ENCODE measurements around the gene RBMS1. TPM values are rescaled to one million over a fixed set of nuclear protein-coding genes. Genes with fewer than 3 reads are reported as not detected.

RBMS1 gene
- polyA plus RNA-seq, 1 experiment, result 107 TPM

DNA sequence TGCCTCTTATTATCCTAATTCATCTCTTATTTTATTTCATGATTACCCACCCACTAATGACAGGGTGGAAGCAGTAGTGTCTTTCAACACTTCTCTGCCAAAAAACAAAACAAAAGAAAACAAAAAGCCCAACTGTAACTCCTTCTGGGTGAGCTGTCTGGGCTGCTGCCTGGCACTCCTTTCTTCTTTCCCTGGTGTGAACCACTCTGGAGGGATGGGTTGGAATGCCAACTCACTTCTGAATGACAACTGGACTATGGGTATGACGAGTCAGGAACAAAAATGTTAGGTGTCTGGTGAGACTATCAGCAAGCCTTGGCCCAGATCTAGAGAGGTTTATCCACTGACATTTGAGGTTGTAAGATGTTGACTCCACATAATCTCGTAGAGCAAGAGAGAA is 205.3 kb downstream of the RBMS1 start:
- ChIA-PET POLR2A (no interaction called here), CTCF (interaction anchor here (1.7 kb wide), 1 partner anchor 37 kb away, joined by 5 read pairs; no protein-coding TSS in a partner anchor)
- Histone ChIP-seq H3K27me3 (ENCODE audit: control insufficient read depth, insufficient read depth, low read length) (no peaks in the 10 kb centered on the region), H3K27ac (ENCODE audit: low read depth, low read length) (no peak overlapping the region), H3K9me3 (ENCODE audit: control insufficient read depth, insufficient read depth, low read length) (no peaks in the 10 kb centered on the region), H3K4me3 (ENCODE audit: low read depth, low read length) (no peak overlapping the region)
- no peak for DNase-seq (ENCODE audit: low read depth, low spot score)
- TF ChIP-seq CTCF (IDR thresholded peaks at IDR 0.05; ENCODE audit: low read depth, low read length), result no peak

GRCh38 chr2:160287476-160287875 is 206.1 kb downstream of the RBMS1 start:
- no peak for DNase-seq (ENCODE audit: low read depth, low spot score)
- Histone ChIP-seq H3K4me3 (ENCODE audit: low read depth, low read length) (no peak overlapping the region), H3K27ac (ENCODE audit: low read depth, low read length) (no peak overlapping the region), H3K9me3 (ENCODE audit: control insufficient read depth, insufficient read depth, low read length) (no peaks in the 10 kb centered on the region), H3K27me3 (ENCODE audit: control insufficient read depth, insufficient read depth, low read length) (no peaks in the 10 kb centered on the region)
- ChIA-PET CTCF (no interaction called here), POLR2A (no interaction called here)
- 0 out of 2 replicates have a peak, but pooled peaks have one; percentile 5 for TF ChIP-seq CTCF (IDR thresholded peaks at IDR 0.05; ENCODE audit: low read depth, low read length)

GRCh38 chr2:160286551-160286950 is 207.1 kb downstream of the RBMS1 start:
- POLR2A ChIA-PET, result no interaction called here
- Histone ChIP-seq H3K27me3 (ENCODE audit: control insufficient read depth, insufficient read depth, low read length) (no peaks in the 10 kb centered on the region), H3K9me3 (ENCODE audit: control insufficient read depth, insufficient read depth, low read length) (no peaks in the 10 kb centered on the region), H3K27ac (ENCODE audit: low read depth, low read length) (no peak overlapping the region), H3K4me3 (ENCODE audit: low read depth, low read length) (no peak overlapping the region)
- no peak for TF ChIP-seq CTCF (IDR thresholded peaks at IDR 0.05; ENCODE audit: low read depth, low read length)
- DNase-seq (ENCODE audit: low read depth, low spot score), result no peak
- CTCF ChIA-PET, result interaction anchor here (0.6 to 0.7 kb wide), 2 partner anchors 192 to 367 kb away, joined by 3 read pairs; no protein-coding TSS in a partner anchor

DNA sequence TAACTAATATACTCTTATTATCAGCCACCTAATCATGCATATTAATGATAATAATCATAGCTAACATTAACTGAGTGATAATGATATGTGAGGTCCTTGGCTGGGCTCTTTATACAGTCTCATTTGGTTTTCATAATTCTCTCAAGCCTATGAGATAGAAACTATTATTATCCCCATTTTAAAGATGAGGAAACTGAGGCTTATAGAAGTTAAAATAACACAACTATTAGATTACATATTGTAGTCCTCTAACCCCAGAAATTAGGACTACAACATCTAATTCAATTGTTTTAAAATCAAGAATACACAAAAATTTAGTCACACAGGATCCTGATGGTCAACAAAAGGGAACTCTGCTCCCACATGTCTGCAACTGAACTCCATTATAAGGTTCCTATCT is 209.9 kb downstream of the RBMS1 start:
- Histone ChIP-seq H3K9me3 (ENCODE audit: control insufficient read depth, insufficient read depth, low read length) (no peaks in the 10 kb centered on the region), H3K27ac (ENCODE audit: low read depth, low read length) (no peak overlapping the region), H3K4me3 (ENCODE audit: low read depth, low read length) (no peak overlapping the region), H3K27me3 (ENCODE audit: control insufficient read depth, insufficient read depth, low read length) (no peaks in the 10 kb centered on the region)
- TF ChIP-seq CTCF (IDR thresholded peaks at IDR 0.05; ENCODE audit: low read depth, low read length), result no peak
- no peak for DNase-seq (ENCODE audit: low read depth, low spot score)
- CTCF ChIA-PET, result interaction anchor here (1.0 kb wide), 1 partner anchor 174 kb away, joined by 5 read pairs; no protein-coding TSS in a partner anchor
- POLR2A ChIA-PET, result no interaction called here

DNA sequence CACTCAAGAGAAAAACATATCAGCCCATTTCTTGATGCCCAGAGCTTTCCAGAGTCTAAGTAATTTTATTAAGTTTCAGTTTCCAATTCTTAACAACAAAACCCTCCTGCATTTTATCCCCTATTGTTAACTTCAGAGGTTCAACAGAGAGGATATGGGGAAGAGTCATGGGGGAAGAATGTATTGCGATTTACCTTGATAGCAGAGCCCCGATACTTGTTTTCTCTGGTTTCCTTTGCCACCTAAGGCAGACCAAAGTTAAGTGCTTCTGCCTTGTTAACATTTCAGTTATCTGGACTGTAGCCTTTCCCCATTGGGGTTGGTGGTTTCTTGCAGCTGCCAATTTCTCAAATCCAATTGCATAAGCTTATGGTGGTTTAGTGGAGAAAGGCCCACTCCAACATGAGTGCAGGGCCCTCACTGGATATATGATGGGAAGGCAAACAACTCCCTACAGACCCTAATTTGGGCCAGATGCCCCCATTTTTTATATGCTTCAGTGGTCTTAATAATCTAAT is 211.5 kb downstream of the RBMS1 start:
- TF ChIP-seq CTCF (IDR thresholded peaks at IDR 0.05; ENCODE audit: low read depth, low read length), result no peak
- H3K27ac ChIP-seq (ENCODE audit: low read depth, low read length), result no peak overlapping the region
- POLR2A ChIA-PET, result no interaction called here
- no peak overlapping the region for H3K4me3 ChIP-seq (ENCODE audit: low read depth, low read length)
- H3K27me3 ChIP-seq (ENCODE audit: control insufficient read depth, insufficient read depth, low read length), result no peaks in the 10 kb centered on the region
- DNase-seq (ENCODE audit: low read depth, low spot score), result no peak
- CTCF ChIA-PET, result interaction anchor here (0.9 to 1.5 kb wide), 4 partner anchors 41 to 712 kb away, joined by 3 to 5 read pairs (median 4); no protein-coding TSS in a partner anchor
- H3K9me3 ChIP-seq (ENCODE audit: control insufficient read depth, insufficient read depth, low read length), result no peaks in the 10 kb centered on the region
